Measurements from ENCODE around the gene OSR1. TPM values are rescaled to one million over a fixed set of nuclear protein-coding genes. Genes with fewer than 3 reads are reported as not detected.

The OSR1 gene
- total and polyA plus RNA-seq, 2 experiments from 2014 or later = 0.24 TPM; not detected in 1

DNA sequence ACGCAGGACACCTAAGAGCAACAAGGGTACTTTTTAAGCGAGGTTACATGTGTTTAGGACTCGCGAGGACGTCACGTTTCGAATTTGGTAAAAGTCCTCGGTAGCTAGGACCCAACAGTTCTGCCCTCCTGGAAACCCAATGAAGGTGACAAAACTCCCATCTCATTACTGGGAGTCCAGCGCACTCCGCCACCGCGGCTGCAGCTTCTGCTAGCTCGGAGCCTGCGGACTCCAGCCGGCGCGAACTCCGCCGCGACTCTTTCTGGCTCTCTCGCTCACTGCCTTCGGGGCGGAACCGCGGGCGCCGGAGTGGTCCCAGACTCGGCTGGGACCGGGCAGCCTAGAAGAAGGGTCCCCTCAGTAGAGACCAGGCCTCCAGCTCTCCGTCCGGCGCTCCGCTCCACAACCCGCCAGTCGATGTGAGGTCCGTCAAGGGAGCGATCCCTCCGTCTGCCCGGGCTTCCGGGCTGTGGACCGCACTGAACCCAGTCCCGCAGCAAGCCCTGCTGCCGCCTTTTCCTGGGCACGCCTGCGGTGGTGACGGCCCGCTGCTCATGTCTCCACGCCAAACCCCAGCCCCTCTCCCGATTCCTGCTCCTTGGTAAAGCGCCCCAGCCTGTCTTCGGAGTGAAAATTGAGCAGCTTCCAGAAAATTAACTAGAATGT, 3.0 kb upstream of the OSR1 start (continued):
- TF ChIP-seq ZNF462 (CRISPR knock-in tag; IDR thresholded peaks at IDR 0.05) (no peak), NANOG (IDR thresholded peaks at IDR 0.05; ENCODE audit: borderline replicate concordance) (no peak)

DNA sequence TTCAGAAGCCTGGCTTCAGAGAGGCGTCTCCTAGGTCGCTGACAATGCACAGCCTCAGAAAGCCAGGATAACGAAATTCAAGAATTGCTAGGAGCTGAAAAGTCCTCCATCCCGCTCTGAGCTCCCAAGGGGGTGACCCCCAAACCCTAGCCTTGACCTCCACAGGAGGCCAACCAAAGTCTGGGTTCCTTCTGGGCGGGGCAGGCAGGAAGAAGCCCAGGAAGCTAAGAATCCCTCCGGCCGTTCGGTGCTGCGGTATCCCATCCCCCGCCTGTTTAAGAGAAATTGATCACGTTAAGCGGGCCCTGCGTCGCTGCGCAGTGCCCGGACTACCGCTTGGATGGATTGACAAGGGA, 2.5 kb upstream of the OSR1 start:
- H3K79me2 ChIP-seq (replicated peaks; ENCODE audit: insufficient read depth) = no peaks in the 10 kb centered on the region
- peaks cover 43% of the 10 kb centered on the region for H3K4me1 Mint-ChIP-seq
- no peaks in the 10 kb centered on the region for H3K9me2 ChIP-seq (ENCODE audit: insufficient read depth)
- H4K20me1 ChIP-seq (replicated peaks; ENCODE audit: insufficient read depth) = peaks cover 30% of the 10 kb centered on the region
- no peaks in the 10 kb centered on the region for H3K36me3 ChIP-seq (ENCODE audit: insufficient read depth)
- peaks cover 43% of the 10 kb centered on the region for H3K4me1 ChIP-seq (ENCODE audit: insufficient read depth)
- peaks cover 87% of the 10 kb centered on the region for H3K27me3 Mint-ChIP-seq (ENCODE audit: insufficient read depth, low read depth, poor library complexity)
- H3K27ac ChIP-seq (ENCODE audit: low read depth) = no peak overlapping the region
- H3K36me3 Mint-ChIP-seq (ENCODE audit: low read depth) = no peaks in the 10 kb centered on the region; the same call in 2 of the 3 replicates
- H3K27me3 ChIP-seq (ENCODE audit: insufficient read depth) = peaks cover 99% of the 10 kb centered on the region
- ATAC-seq (peak; percentile 2; the same call in 2 of the 3 replicates), DNase-seq (ENCODE audit: low spot score) (peak; percentile 44)
- peak overlapping the region; percentile 52 for H3K4me3 ChIP-seq
- no peak overlapping the region for H3K27ac Mint-ChIP-seq
- no peaks in the 10 kb centered on the region for H3K9me3 Mint-ChIP-seq
- H3K4me2 ChIP-seq = peak overlapping the region; percentile 79
- peak overlapping the region; percentile 74 for H3K4me3 Mint-ChIP-seq
- H2AFZ ChIP-seq = peak overlapping the region; percentile 80; the same call in 1 of the 2 replicates
- peaks cover 17% of the 10 kb centered on the region; the same call in 1 of the 2 replicates for H3F3A ChIP-seq (replicated peaks; ENCODE audit: low read depth)
- no peak for TF ChIP-seq REST (IDR thresholded peaks at IDR 0.05; ENCODE audit: unreplicated experiment)
- no peak for TF ChIP-seq NANOG (IDR thresholded peaks at IDR 0.05; ENCODE audit: borderline replicate concordance)
- TF ChIP-seq STAT1 (IDR thresholded peaks at IDR 0.05; ENCODE audit: unreplicated experiment) = no peak
- no peak for TF ChIP-seq ZNF462 (CRISPR knock-in tag; IDR thresholded peaks at IDR 0.05)

Measured in GM23338 (cell line).